Gastroesophageal sphincter (tissue), 3 donors: ENCODE data around the gene SMIM28.

Experiments
- CTCF ChIP-seq, 4 experiments: fragments of 200-600 bp in 2 of 4; fragments of 450-650 bp in 2 of 4; sonication (generic) in 1 of 4; IDR thresholded peaks; one replicate each; pipeline ENCODE4 v1.5.1; 2017 to 2019; ENCODE audit warnings: antibody characterized with exemption in 4 of 4, mild to moderate bottlenecking in 2 of 4, moderate library complexity in 2 of 4
- EP300 ChIP-seq: sonication (generic); formaldehyde crosslinking; IDR thresholded peaks from one replicate; pipeline ENCODE4 v1.6.1; 2017; ENCODE audit warnings: antibody characterized with exemption, mild to moderate bottlenecking
- POLR2A ChIP-seq, 2 donors: fragments of 450-650 bp; IDR thresholded peaks; one replicate each; pipeline ENCODE4 v1.6.1; 2017; ENCODE audit warnings: antibody characterized with exemption in 2 of 2, mild to moderate bottlenecking in 2 of 2, moderate library complexity in 1 of 2
- POLR2AphosphoS5 ChIP-seq: sonication (generic); formaldehyde crosslinking; IDR thresholded peaks from one replicate; pipeline ENCODE4 v1.6.1; 2017; ENCODE audit warnings: antibody characterized with exemption

DNA sequence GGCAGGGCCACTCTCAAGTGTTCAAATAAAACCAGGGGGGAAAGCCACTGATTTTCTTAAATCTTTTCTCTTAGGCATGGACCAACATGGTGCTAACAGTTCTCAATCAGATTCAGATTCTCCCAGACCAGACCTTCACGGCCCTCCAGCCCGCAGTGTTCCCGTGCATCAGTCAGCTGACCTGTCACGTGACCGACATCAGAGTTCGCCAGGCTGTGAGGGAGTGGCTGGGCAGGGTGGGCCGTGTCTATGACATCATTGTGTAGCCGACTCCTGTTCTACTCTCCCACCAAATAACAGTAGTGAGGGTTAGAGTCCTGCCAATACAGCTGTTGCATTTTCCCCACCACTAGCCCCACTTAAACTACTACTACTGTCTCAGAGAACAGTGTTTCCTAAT lies 41.5 kb upstream of the SMIM28 start:
- TF ChIP-seq CTCF (IDR thresholded peaks at IDR 0.05): no peak
- no peak for TF ChIP-seq POLR2A (IDR thresholded peaks at IDR 0.05)
- no peak for TF ChIP-seq POLR2AphosphoS5
- no peak for TF ChIP-seq EP300
